B cell (primary cell): ENCODE results near the gene CXCL5. TPM values are rescaled to one million over a fixed set of nuclear protein-coding genes. Genes with fewer than 3 reads are reported as not detected.

Experiments used
- ATAC-seq: fragments of 200-7000 bp; cut with Tn5 transposase; one replicate; pipeline ENCODE4 v1.10.0; 2021; ENCODE audit warnings: low read depth, mild to moderate bottlenecking, moderate number of reproducible peaks, moderate library complexity
- CTCF ChIA-PET: fragments of 350-600 bp; sonication (Branson Sonifier 250); formaldehyde crosslinking; loops from one replicate; lab custom pipeline; 2021; ENCODE audit warnings: antibody characterized with exemption, inconsistent platforms; lab: Charles Lee
- POLR2A ChIA-PET: fragments of 350-600 bp; sonication (Branson Sonifier 250); formaldehyde crosslinking; loops from one replicate; lab custom pipeline; 2021; ENCODE audit warnings: antibody characterized with exemption; lab: Charles Lee
- DNase-seq: peaks from one replicate; pipeline ENCODE4 v3.0.0; 2013
- H2AFZ ChIP-seq: 2 replicates; pipeline ENCODE4 v1.6.1; 2012; ENCODE audit warnings: mild to moderate bottlenecking, low read depth, low read length; ENCODE audit not compliant: insufficient read depth, poor library complexity, severe bottlenecking
- H3K27ac ChIP-seq, 2 donors: 1 replicate in 1 of 2; 2 replicates in 1 of 2; pipeline ENCODE4 v1.5.1; 2012 to 2013; ENCODE audit warnings: low read length in 2 of 2, mild to moderate bottlenecking in 2 of 2, moderate library complexity in 1 of 2
- H3K27me3 ChIP-seq, 4 experiments: fragments of 200-600 bp in 1 of 4; sonication (generic) in 1 of 4; replicated peaks in 1 of 4; 1 replicate in 2 of 4; 2 replicates in 2 of 4; pipeline versions ENCODE4 v1.6.1 to v1.7.0; 2013 to 2016; ENCODE audit warnings: low read length in 3 of 4, mild to moderate bottlenecking in 2 of 4, mixed read lengths in 1 of 4, moderate library complexity in 1 of 4; ENCODE audit not compliant: insufficient read depth in 4 of 4, control insufficient read depth in 3 of 4; ENCODE audit errors: control extremely low read depth in 1 of 4
- H3K36me3 ChIP-seq, 2 experiments: replicated peaks in 1 of 2; 1 replicate in 1 of 2; 2 replicates in 1 of 2; pipeline versions ENCODE4 v1.6.1 to v1.7.1; 2013; ENCODE audit warnings: low read length in 1 of 2; ENCODE audit not compliant: insufficient read depth in 2 of 2, control insufficient read depth in 1 of 2; ENCODE audit errors: control extremely low read depth in 1 of 2, extremely low read depth in 1 of 2
- H3K4me1 ChIP-seq, 2 donors: fragments of 200-600 bp in 1 of 2; sonication (generic) in 1 of 2; 1 replicate in 1 of 2; 2 replicates in 1 of 2; pipeline versions ENCODE4 v1.5.1 to v1.6.1; 2013 to 2017; ENCODE audit warnings: low read length in 2 of 2; ENCODE audit not compliant: control insufficient read depth in 2 of 2, insufficient read depth in 2 of 2
- H3K4me2 ChIP-seq: replicated peaks from 2 replicates; pipeline ENCODE3; 2012; ENCODE audit warnings: mild to moderate bottlenecking, low read depth, low read length; ENCODE audit not compliant: poor library complexity, severe bottlenecking
- H3K4me3 ChIP-seq, 5 experiments: fragments of 200-600 bp in 1 of 5; sonication (generic) in 1 of 5; 1 replicate in 3 of 5; 2 replicates in 2 of 5; pipeline versions ENCODE4 v1.5.1 to v1.7.0; 2011 to 2016; ENCODE audit warnings: low read length in 4 of 5, mild to moderate bottlenecking in 4 of 5, low read depth in 2 of 5, control low read depth in 1 of 5, moderate library complexity in 1 of 5; ENCODE audit not compliant: insufficient read depth in 1 of 5; ENCODE audit errors: control extremely low read depth in 1 of 5, extremely low read depth in 1 of 5
- H3K79me2 ChIP-seq: fragments of 200-600 bp; sonication (generic); one replicate; pipeline ENCODE4 v1.6.0; 2016; ENCODE audit warnings: low read length; ENCODE audit not compliant: control insufficient read depth, insufficient read depth
- H3K9ac ChIP-seq: fragments of 200-600 bp; sonication (generic); 2 replicates; pipeline ENCODE4 v1.6.1; 2017; ENCODE audit warnings: mild to moderate bottlenecking, low read length, moderate library complexity
- H3K9me3 ChIP-seq, 3 donors: one replicate each; pipeline versions ENCODE4 v1.6.1 to v1.7.1; 2013; ENCODE audit warnings: low read length in 2 of 3; ENCODE audit not compliant: control insufficient read depth in 2 of 3, insufficient read depth in 1 of 3; ENCODE audit errors: control extremely low read depth in 1 of 3
- H4K20me1 ChIP-seq: 2 replicates; pipeline ENCODE4 v1.6.0; 2012; ENCODE audit warnings: mild to moderate bottlenecking, low read length; ENCODE audit not compliant: insufficient read depth, control insufficient read depth, poor library complexity, severe bottlenecking
- H3K27ac Mint-ChIP-seq: one replicate; pipeline ENCODE4 v1.8.0; 2021; ENCODE audit warnings: mixed read lengths
- H3K27me3 Mint-ChIP-seq: one replicate; pipeline ENCODE4 v1.8.0; 2021; ENCODE audit warnings: mixed read lengths
- H3K4me1 Mint-ChIP-seq: one replicate; pipeline ENCODE4 v1.8.0; 2021; ENCODE audit warnings: mixed read lengths
- H3K4me3 Mint-ChIP-seq: one replicate; pipeline ENCODE4 v1.8.0; 2021; ENCODE audit warnings: mixed read lengths
- H3K9me3 Mint-ChIP-seq: one replicate; pipeline ENCODE4 v1.8.0; 2022; ENCODE audit warnings: mixed read lengths; ENCODE audit not compliant: insufficient read depth
- CTCF ChIP-seq: fragments of 200-600 bp; IDR thresholded peaks from one replicate; pipeline ENCODE4 v1.8.0; 2022; ENCODE audit warnings: antibody characterized with exemption, mild to moderate bottlenecking
- EZH2 ChIP-seq: IDR thresholded peaks from 2 replicates; pipeline ENCODE4 v1.6.1; 2012; ENCODE audit warnings: borderline replicate concordance, low read depth, mild to moderate bottlenecking, moderate library complexity, low read length; ENCODE audit not compliant: insufficient read depth, poor library complexity, severe bottlenecking
- WGBS: methylation state at CpG from one replicate; pipeline ENCODE4 v1.1.5; 2013; ENCODE audit warnings: missing lambda C conversion rate; ENCODE audit not compliant: insufficient coverage; 5-methylcytosine and 5-hydroxymethylcytosine counted together
- intact Hi-C: fragments of 100-400 bp; cut with micrococcal nuclease; formaldehyde crosslinking; loops from one replicate; pipeline ENCODE4 v1.10.0; 2022
- polyA plus RNA-seq: library from polyadenylated mRNA; depleted of rRNA; stranded (reverse); fragments of >200 nt; gene quantifications from 2 replicates; pipeline ENCODE4 v1.2.3, GENCODE V29; 2012
- total RNA-seq, 2 donors: library from RNA; stranded (reverse); fragments of 120-200 nt in 1 of 2; gene quantifications; 1 replicate in 1 of 2; 2 replicates in 1 of 2; pipeline versions ENCODE4 v1.2.3 to v1.2.4, GENCODE V29; 2013 to 2022

CXCL5 gene
- total and polyA plus RNA-seq, 2 donors (not counting 1 experiment from before 2014, with no cell fraction given) = not detected

GRCh38 chr4:73989031-73989430 is 9.4 kb downstream of the CXCL5 start:
- no peak overlapping the region for H3K4me2 ChIP-seq
- TF ChIP-seq CTCF = no peak
- H3K27ac ChIP-seq = no peak overlapping the region
- DNase-seq (no peak), ATAC-seq (no peak)
- CTCF ChIA-PET = no interaction called here
- H3K4me3 ChIP-seq = no peak overlapping the region
- POLR2A ChIA-PET = no interaction called here
- no peaks in the 10 kb centered on the region for H3K9me3 ChIP-seq
- H3K4me1 ChIP-seq = no peaks in the 10 kb centered on the region
- H3K9ac ChIP-seq = no peak overlapping the region
- intact Hi-C loops = no loop called here
- H3K4me1 Mint-ChIP-seq = no peaks in the 10 kb centered on the region
- no peak overlapping the region for H3K27ac Mint-ChIP-seq
- H3K79me2 ChIP-seq = no peaks in the 10 kb centered on the region
- H2AFZ ChIP-seq = no peak overlapping the region
- no peaks in the 10 kb centered on the region for H3K27me3 Mint-ChIP-seq
- no peaks in the 10 kb centered on the region for H3K27me3 ChIP-seq
- WGBS = no CpG with 5 or more reads among the region's 3 CpGs
- H3K9me3 Mint-ChIP-seq = no peaks in the 10 kb centered on the region
- no peaks in the 10 kb centered on the region for H4K20me1 ChIP-seq
- H3K4me3 Mint-ChIP-seq = no peak overlapping the region
- H3K36me3 ChIP-seq = no peaks in the 10 kb centered on the region

GRCh38 chr4:73988061-73988460 is 10.4 kb downstream of the CXCL5 start, which contains the start of gene PPBP:
Gene PPBP (minus strand): TSS chr4:73988190. CDS start chr4:73988103, 87 bp downstream.
- Histone ChIP-seq H3K9ac (no peak within 1 kb of the TSS), H3K27me3 (no peaks in the 10 kb centered on the region), H3K36me3 (no peaks in the 10 kb centered on the region), H3K27ac (no peak within 1 kb of the TSS), H4K20me1 (no peaks in the 10 kb centered on the region), H3K79me2 (no peaks in the 10 kb centered on the region), H2AFZ (no peak within 1 kb of the TSS), H3K4me2 (no peak within 1 kb of the TSS), H3K4me3 (no peak within 1 kb of the TSS), H3K4me1 (no peaks in the 10 kb centered on the region), H3K9me3 (no peaks in the 10 kb centered on the region)
- 57% methylated on average over 1 of the region's 2 CpGs for WGBS
- H3K9me3 Mint-ChIP-seq = no peaks in the 10 kb centered on the region
- TF ChIP-seq EZH2 (no peak), CTCF (no peak)
- intact Hi-C loops = no loop called here
- H3K4me1 Mint-ChIP-seq = no peaks in the 10 kb centered on the region
- H3K4me3 Mint-ChIP-seq = no peak within 1 kb of the TSS
- H3K27ac Mint-ChIP-seq = no peak within 1 kb of the TSS
- no peak for ATAC-seq
- ChIA-PET POLR2A (no interaction called here), CTCF (no interaction called here)
- DNase-seq = no peak
- H3K27me3 Mint-ChIP-seq = no peaks in the 10 kb centered on the region
